Gastroesophageal sphincter (tissue), 2 donors: ENCODE results near the gene TAF8.

Source experiments
- POLR2A ChIP-seq, 2 donors: fragments of 450-650 bp; IDR thresholded peaks; one replicate each; pipeline ENCODE4 v1.6.1; 2017; ENCODE audit warnings: antibody characterized with exemption in 2 of 2, mild to moderate bottlenecking in 2 of 2, moderate library complexity in 1 of 2
- POLR2AphosphoS5 ChIP-seq: sonication (generic); formaldehyde crosslinking; IDR thresholded peaks from one replicate; pipeline ENCODE4 v1.6.1; 2017; ENCODE audit warnings: antibody characterized with exemption

GRCh38 chr6:42043787-42044475 is 6.4 kb upstream of the TAF8 start:
- TF ChIP-seq POLR2A (IDR thresholded peaks at IDR 0.05): no peak
- no peak for TF ChIP-seq POLR2AphosphoS5
